GM18868 (cell line): ENCODE measurements around the gene CLGN.

Experiments used
- ATAC-seq: cut with Tn5 transposase; IDR thresholded peaks from one replicate; pipeline ENCODE4 v1.9.1; 2021; ENCODE audit warnings: mild to moderate bottlenecking, moderate library complexity; ENCODE audit not compliant: unreplicated experiment

Gene CLGN

GRCh38 chr4:140342620-140343019 lies 84.8 kb downstream of the CLGN start:
- no peak for ATAC-seq
